Lung microvascular endothelial cell (primary cell): ENCODE data around the gene SPINT2. TPM values are rescaled to one million over a fixed set of nuclear protein-coding genes. Genes with fewer than 3 reads are reported as not detected.

Experiments
- DNase-seq, 2 donors: peaks; one replicate each; pipeline versions ENCODE4 v3.0.0 to v3.0.0-alpha.2; 2010; ENCODE audit warnings: low read depth in 2 of 2
- total RNA-seq: library from RNA; depleted of rRNA; stranded (reverse); fragments of >200 nt; gene quantifications from 2 replicates; pipeline ENCODE4 v1.2.1, GENCODE V29; 2014

SPINT2 gene
- total RNA-seq, 1 donor from 2014 or later: 27.0 TPM

DNA sequence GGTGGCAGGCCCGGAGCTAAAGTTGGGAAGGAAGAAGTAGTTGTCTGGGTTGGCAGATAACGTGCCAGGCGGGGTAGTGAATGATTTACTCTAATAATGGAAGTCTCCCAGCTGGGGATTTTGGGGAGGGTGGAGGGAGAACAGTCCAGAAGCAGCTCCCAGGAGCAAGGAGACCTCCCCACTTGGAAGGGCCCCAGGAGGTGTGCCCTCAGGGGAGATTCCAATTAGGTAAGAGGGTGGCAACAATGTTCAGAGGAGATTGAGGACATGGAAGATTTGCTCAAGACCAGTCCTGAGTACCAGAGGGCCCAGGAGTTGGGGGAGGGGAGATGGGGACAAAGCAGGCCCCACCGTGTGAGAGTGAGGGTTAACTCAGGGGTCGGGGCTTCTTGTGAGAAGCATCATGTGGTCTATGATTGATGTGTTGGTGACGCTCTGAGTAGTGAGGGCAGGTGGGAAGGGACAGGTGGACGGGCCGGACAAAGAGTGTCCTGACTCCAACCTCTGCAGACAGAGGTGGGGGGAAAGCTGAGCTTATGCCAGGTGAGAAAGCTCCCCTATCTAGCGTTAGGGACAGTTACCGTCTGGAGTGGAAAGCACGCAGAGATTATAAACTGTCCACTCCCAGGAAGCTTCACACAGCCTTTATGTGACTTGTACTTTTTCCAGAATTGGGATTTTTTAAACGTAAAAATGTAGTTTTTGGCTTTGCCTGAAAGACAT is 3.5 kb downstream of the SPINT2 start:
- DNase-seq: no peak

DNA sequence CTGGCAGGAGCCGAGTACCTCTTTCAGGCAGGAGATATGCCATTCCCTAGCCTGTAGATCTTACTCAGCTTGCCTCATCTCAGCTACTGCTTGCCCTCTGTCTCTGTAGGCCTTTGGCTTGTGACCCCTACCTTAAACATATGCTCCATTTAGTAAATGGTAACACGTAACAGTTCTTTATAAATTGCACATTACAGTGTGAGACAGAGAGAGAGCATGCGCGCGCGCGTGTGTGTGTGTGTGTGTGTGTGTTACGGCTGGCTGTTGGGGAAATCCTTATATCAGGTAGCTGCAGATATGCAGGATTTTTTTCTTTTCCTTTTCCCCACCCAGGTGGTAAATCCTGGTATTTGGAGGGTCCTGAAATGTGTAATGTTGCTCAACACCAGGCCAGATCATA is 4.2 kb downstream of the SPINT2 start:
- no peak for DNase-seq

DNA sequence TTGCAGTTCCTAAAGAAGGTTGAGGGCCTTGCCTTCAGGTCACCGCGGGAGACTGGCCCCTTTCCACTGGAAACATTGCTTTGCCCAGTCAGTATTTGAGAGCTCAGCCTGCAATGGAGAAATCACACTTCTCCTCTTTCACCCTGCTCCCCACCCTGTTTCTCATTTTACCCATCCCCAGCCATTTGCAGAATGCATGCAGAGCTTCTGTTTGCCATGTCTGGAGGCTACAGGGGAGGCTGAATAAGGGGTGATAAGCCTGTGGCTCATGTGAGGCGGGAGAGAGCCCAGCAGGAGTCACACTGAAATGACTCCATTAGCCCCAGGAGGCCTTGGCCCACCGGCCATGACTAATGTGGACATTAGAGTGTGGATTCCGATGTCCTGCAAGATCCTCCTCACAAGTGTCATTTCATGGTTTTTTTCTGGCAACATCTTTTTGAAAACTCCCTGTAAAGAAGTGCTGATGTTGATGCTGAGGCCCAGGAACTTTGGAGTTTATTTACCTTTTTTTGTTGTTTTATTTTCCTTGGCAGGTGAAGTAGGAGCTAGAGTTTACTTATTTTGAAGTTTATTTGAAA is 6.3 kb downstream of the SPINT2 start:
- no peak for DNase-seq

DNA sequence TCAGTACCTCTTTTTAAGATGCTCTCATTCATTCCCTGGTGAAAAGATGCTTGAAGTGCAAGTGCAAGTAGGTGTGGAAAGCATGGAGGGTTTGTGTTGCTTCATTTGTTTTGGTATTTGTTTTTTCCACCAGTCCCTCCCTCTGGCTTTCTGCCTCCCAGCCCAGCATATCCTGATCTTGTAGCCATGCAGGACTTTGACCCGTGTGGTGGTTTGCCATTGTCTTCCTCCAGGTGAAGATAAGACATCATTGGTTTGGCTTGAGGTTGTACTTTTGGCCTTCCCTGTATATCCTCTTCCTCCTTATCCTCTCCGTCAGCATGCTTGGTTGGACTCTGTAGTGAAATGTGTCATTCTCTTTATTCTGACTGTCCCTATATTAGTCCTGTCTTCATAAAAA is 9.1 kb downstream of the SPINT2 start:
- no peak for DNase-seq

DNA sequence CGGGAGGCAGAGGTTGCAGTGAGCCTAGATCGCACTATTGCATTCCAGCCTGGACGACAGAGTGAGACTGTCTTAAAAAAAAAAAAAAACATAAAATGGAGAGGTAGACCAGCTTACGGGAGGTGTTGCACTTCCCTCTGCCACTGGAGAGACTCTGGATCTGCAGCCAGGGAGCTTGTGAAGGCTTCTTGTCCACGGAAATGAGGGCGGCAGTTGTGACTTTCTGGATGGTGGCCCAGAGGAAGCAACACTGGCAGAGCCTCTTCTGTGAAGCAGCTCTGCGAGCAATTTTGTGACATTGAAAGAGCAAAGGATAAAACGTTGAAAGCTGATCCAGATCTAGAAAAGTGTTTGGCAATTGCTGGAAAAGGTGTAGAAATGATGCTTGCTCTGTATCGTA is 10.4 kb downstream of the SPINT2 start:
- peak; percentile 20 to 22 for DNase-seq

DNA sequence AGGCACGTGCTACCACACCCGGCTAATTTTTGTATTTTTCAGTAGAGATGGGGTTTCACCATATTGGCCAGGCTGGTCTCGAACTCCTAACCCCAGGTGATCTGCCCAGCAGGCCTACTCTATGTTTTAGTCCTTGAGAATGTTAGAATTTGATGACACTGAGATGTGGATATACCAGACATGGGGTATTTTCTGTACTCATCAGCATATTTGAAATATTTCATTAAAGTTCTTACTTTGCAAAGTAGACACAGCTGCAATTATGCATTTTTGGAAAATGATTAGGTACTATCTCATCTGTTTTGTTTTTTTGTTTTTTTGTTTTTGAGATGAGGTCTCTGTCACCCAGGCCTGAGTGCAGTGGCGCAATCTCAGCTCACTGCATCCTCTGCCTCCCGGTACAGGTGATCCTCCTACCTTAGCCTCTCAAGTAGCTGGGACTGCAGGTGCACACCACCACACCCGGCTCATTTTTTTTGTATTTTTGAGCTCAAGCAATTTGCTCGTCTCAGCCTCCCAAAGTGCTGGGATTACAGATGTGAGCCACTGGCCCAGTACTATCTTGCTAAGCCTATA is 12.7 kb downstream of the SPINT2 start:
- DNase-seq: no peak

DNA sequence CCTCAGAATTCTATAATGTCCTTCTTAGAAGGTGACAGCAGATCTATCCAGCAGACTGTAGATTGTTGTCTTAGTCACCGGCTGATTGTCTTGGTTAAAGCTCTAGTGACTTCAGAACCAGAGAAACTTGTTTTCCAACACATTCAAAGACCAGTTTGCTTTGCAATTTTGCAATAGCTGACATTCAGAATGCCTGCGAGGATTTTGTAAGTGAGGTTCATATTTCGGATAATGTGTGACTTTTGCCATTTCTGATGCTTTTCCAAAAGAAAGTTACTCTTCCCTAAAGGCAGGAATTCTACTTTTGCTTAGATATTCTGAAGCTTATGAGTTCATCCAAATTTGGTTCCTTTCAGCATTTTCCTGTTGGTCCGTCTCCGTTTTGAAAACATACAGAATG is 13.2 kb downstream of the SPINT2 start:
- DNase-seq: peak in 1 of 2 donors; percentile 13

DNA sequence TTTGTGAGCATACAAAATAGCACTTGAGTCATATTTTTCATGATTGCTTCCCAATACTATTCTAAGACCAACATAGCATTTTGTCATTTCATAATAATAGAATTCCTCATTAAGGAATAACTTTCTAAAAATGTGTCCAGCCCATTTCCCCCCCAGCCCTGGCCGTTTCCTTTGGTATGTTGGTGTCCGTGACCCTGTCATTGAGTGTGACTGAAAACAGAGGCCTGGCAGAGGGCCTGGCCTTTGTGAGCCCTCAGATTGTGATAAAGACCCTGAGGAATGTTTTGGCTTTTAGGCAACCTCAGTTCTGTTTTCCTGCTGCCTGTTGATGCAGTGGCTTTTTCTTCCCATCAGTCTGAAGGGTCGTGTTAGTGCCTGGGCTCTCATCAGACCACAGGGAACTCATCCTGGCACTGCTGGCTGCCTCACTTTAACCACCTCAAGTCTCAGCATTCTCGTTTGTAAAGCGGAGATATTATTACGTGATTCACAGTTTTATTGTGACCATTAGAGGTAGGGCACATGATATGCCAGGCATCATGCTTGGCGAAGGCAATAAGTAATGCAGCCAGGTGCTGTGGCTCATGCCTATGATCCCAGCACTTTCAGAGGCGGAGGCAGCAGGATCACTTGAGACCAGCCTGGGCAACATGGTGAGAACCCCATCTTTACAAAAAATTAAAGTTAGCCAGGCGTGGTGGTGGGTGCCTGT is 13.8 kb downstream of the SPINT2 start:
- DNase-seq: peak; percentile 49 to 72

DNA sequence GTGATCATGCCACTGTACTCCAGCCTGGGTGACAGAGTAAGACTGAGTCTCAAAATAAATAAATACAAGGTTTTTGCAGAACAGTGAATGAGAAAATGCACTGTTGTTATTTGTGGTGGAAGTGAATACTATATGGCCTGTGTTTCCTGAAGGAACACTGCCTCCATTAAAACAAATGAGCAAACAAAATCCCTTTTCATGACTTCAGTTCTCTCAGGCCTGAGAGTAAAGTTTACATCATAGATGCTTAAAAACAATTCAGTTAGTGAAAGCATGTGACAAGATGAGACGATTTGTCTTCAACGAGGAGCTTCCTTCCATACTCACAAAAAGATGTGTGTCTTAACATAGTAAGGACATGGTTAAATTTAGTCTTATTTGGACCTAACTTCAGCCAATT is 14.4 kb downstream of the SPINT2 start:
- DNase-seq: no peak

DNA sequence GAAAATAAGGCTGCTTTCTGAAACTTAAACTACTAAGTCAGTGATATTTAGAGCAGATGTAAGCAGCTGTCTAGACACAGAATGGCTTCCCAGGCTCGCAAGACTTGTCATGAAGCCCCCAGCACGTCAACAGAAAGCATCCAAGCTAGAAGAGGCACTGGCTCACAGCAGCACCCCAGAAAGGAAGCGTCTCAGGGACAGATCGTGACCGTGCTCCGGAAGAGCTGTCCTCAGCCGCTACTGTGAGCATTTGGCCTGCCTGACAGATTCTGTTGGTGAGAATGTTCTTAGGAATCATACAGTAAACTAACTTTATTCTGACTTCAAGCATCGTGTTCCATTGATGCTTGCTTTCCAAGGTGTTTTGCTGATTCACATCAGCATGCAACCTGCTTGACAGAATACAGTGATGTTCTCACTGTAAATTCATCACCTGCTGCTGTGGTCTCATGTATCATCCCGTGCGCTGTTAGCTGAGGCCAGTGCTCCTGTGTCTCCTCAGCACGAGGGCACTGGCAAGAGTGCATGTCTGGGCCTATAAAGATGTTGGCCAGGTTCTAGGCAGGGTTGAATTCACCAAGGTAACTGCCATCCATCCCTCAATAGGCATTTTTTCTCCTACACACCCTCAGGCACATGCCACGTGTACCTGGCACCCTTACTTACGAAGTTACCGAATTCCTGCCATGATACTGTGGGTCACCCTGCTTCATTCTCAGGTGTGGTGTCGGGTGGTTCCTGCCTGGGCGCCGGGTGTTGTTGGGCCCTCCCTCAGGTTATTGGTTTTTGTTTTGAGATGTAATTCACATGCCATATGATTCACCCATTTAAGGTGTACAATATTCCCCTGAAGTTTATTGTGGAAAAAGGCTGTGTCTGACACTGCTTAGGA is 15.9 kb downstream of the SPINT2 start:
- no peak for DNase-seq

DNA sequence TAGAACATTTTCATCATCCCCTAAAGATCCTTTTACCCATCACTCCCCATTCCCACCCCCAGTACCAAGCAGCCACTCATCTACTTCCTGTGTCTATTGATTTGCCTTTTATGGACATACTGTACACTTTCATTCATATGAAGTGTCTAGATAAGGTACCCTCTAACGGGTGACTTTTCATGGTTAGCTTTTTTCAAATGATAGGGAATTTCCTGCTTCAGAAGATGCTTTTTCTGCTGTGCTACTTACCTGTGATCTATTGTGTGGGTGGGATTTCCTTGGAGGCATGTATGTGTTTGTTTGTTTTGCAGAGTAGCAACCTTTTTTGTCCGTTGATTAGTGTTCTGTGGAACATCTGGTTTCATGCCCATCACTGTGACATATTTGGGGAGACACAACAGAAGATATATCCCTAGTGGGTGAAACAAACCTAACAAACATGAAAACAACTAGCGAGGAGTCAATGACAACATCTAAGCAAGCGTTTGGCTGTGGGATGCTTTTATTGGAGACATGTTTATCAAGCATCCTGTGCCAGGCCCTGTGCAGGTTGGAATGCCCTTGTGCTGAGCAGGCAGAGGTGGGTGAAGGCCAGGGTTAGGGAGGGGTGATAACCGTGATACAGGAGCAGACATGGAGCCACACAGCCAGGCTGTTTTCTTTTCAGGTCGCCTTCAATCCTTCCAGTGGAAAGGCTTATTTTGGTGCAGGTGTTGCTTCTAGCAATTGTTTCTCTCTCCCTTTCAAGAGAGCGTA is 17.6 kb downstream of the SPINT2 start:
- no peak for DNase-seq

DNA sequence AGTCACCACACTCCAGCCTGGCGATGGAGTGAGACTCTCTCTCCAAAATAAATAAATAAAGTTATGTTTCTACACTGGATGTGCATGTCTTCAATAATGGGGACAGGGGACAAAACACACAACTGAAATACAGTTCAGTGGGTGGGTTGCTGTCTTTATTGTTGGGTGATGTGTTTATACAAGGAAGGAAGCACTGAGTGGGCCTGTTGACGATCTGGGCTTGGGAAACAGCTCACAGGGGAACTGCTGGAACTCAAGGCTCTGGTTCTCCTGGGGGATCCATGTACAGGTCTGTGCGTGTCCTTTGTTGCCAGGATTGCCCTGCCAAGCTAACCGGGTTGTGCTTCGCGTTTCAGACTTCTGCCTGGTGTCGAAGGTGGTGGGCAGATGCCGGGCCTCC is 18.9 kb downstream of the SPINT2 start:
- no peak for DNase-seq

DNA sequence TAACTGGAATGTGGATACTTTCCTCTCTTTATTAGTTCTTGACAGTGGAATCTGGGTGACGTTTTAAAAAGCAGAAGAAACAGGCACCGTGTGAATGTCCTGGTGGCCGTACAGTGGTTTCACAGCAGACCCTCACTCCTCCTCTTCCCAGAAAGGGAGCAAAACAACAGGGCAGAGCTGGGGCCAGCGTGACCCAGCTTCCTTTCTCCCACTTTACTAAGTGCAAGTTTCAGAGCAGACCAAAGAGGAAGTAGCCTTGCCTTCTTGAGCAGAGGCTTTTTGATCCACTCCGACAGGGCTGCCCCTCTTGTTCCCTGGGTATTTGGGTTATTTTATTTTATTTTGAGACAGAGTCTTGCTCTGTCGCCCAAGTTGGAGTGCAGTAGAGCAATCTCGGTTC is 20.0 kb downstream of the SPINT2 start:
- DNase-seq: no peak

DNA sequence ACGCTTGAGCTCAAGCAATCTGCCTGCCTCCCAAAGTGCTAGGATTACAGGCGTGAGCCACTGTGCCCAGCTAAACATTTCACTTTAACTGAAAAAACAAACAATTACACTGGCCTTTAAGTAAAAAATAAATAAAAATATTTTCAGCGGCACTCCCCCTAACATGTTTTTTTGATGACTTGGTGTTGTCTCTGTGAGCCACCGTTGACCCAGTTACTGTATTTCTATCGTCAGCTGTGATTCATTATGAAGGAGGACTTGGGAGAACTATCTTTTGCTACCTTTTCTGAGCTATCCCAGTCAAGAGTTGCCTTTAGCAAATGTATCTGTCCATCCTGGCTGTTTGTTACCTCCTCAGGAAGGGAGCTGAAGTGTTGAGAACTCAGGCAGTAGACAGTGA is 21.2 kb downstream of the SPINT2 start:
- DNase-seq: no peak

DNA sequence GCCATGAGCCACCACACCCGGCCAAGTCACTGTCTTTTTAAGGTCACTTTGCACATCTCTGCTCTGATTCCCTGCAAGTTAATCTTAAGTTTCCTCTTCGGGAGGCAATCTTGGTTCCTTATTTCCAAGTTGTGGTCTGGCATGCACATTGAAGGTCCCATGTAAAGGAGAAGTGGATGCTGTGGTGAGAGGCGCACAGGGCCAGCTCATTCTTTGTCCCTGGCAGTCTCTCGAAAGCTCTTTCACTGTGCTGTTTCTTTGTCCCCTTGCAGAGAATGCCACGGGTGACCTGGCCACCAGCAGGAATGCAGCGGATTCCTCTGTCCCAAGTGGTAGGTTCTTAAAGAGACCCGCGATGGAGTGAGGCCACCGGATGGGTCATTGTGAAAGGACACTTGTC is 23.2 kb downstream of the SPINT2 start:
- DNase-seq: no peak

DNA sequence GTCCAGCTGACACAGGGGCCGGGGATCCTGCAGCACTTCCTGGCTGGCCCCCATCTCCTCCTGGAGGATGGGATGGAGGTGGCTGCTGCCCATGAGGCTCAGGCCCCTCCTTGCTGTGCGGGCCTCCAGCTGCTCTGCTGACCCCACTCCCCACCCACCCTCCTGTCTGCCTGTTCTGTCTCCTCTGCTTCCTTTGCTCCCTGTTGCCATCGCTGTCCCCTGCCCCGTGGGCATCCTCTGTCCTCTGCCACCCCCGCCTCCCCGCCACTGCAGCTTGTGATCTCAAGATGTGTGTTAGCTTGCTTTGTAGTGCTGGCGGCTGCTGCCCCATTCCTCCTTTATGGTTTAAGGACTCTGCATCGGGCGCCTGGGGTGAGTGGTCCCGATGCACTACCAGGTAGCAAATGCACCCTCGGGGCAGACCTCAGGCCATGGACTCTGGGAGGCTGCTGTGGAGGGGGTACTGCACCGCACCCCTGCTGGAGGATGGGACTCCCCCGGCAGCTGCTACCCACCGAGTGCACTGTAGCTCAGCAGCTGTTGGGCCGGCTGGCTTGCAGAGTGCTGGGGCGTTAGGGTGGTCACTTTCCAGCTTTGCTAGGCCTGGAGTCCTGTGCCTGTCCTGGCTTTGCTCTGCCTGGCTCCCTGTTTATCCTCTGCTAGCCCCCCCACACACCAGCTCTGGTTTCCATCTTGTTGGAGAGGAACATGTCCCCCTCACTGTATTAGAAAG is 23.9 kb downstream of the SPINT2 start:
- DNase-seq: no peak

DNA sequence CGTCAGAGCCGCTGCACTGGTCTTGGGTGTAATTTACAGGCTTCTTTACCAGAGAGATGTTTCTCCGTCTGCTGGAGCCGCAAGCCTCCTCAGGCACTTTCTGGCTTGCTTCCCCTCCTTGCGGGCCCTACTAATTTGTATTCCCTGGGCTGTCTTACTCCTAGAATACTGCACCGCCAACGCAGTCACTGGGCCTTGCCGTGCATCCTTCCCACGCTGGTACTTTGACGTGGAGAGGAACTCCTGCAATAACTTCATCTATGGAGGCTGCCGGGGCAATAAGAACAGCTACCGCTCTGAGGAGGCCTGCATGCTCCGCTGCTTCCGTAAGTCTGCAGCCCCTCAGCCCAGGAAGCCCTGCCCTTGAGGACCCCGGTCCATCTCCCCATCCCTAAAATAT is 25.6 kb downstream of the SPINT2 start:
- DNase-seq: no peak

DNA sequence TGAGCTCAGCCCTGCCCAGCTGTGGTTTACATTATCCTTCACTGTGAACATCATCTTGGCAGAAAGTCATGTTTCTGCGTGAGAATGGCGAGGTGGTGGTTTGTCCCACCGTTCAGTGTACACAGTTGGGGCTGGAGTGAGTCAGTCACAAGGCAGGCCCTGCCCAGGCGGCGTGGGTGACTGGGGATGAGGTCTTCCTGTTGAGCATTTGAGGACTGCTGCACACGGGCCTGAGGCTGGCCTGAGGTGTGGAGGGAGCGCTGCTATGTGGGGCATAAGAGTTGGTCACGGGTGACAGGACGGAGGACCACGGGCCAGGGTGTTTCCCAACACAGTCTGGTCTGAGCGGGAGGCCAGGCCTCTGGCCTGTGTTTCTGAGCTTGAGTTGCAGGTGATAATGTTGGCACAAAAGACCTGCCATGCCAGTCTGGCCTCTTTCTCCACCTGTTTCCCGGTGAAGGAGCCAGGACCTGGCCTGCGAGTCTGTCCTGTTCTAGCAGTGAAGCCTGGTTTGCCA is 26.3 kb downstream of the SPINT2 start:
- peak in 1 of 2 donors; percentile 74 for DNase-seq

DNA sequence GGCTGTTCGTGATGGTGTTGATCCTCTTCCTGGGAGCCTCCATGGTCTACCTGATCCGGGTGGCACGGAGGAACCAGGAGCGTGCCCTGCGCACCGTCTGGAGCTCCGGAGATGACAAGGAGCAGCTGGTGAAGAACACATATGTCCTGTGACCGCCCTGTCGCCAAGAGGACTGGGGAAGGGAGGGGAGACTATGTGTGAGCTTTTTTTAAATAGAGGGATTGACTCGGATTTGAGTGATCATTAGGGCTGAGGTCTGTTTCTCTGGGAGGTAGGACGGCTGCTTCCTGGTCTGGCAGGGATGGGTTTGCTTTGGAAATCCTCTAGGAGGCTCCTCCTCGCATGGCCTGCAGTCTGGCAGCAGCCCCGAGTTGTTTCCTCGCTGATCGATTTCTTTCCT is 27.5 kb downstream of the SPINT2 start:
- no peak for DNase-seq

DNA sequence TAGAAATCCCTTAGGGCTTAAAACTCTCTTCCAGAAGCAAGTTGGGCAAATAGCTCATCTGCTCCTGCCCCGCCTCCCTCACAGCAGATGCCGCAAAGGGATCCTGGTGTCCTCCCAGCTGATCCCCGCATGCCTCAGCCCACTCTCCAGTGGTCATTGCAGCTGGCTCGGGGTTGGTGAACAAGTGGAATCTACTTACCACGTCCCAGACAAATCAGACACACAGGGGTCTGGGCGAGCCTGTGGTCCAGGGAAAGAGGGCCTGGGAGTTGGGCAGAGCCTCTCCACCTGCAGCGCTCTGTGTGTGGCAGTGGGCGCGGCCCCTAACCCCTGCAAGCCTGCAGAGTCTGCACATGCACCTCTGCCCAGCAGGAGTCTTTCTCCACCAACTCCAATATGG is 28.9 kb downstream of the SPINT2 start:
- no peak for DNase-seq
